IPS DF 19.7 (cell line): ENCODE results near the gene UNC13A.

Source experiments
- DNase-seq: peaks from one replicate; pipeline ENCODE4 v3.0.0-alpha.2; 2013; ENCODE audit warnings: low read depth, low spot score

UNC13A gene

DNA sequence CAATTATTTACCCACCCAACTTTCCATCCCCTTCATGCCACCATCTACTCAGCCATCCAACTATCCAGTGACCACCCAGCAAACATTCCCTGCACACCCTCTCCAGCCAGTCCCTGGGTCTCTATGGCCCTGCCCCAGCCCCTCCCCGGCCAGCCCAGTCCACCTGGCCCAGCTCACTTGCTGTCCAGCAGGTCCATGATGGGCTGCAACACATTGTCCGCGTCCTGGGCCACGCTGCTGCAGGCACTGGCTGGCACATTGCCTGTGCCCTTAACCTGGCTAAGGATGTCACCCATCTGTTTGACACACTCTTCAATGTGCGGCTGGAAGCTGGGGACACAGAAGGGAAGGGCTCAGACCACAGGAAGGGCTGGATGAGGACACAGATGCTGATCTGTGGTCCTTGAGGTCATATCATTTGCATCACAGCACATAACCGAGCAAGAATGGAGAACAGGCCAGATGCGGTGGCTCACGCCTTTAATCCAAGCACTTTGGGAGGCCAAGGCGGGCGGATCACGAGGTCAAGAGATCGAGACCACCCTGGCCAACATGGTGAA is 61.6 kb downstream of the UNC13A start:
- DNase-seq: no peak

DNA sequence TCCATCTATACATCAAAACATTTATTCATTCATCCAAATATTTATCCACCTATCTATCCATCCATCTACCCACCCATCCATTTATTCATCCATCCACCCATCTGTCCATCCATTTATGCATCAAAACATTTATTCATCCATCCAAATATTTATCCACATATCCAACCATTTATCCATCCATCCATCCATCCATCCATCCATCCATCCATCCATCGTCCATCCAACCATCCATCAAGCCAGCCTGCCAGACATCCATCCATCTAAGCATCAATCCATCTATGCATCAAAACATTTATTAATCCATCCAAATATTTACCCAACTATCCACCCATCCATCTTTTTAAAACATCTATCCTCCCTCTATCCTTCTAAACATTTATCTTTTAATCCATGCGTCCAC is 62.2 kb downstream of the UNC13A start:
- DNase-seq: no peak

DNA sequence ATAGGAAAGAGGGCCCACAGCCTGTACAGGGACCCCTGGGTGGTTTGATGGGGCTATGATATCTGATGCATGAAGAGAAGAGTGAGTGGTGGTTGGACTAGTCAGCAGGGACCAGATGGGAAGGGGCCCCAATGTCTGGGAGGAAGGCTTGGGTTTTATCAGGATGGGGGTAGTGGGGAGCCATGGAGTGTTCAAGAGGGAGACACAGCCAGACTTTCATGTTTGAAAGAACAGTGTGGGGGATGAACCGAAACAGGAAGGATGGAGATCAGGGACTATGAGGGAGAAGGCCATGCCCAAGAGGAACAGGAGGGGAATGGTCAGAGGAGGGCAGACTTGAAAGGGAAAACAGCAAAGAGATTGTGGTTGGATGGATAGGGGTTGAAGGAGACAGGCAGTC is 63.1 kb downstream of the UNC13A start:
- no peak for DNase-seq

DNA sequence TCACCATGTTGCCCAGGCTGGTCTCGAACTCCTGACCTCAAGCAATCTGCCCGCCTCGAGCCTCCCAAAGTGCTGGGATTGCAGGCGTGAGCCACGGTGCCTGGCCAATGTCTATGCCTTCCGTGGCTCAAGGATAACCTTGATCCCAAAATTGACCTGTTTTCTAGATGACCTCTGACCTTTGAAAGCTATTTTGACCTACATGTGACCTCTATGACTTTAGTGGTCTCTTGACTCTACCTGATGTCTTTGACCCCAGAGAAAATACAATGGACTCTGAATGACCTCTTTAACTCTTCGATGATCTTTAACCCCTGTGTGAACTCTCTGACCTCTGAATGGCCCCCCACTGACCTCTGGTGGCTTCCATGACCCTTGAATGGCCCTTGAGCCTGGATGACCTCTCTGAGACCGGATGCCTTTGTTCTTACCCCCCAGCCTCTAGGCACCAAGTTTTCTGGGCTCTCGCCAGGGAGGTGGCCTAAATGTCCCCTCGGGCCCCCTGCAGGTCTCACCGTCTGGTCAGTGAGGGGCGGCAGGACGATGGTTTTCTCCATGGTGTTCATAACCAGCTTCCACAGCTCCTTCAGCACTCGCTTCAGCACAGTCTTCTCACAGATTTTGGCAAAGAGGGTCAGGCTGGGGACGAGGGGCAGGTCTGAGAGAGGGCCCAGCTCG is 63.7 kb downstream of the UNC13A start:
- DNase-seq: no peak

DNA sequence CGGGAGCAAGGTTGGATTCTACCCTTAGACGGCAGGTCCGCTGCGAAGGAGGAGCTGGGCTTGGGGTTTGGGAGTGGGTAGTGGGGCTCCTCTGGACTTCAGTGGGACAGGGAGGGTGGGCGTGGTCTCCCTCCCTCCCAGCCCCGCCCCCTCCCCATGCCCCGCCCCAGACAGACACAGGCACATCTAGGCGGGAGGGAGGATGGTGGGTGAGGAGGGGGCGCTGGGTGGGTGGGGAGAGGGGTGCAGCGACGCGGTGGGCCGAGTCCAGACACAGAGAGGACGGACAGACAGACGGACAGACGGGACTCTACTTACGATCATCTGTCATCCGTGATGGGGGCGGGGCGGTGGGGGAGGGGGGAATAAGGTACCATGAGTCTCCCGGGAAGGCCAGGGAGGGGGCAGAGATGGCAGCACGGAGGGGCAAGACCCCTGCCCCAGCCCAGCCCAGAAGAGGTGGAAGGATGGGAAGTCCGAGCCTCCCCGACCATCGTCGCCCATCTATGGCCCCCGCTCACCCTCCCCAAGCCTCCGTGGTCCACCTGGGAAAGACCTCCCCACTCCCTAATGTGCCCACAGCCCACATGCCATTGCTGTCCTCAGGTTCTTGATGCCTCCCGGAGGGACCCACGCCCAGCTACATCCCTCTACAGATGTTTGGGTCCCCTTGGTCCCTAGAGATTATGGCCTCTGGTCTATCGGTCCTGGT is 64.8 kb downstream of the UNC13A start:
- no peak for DNase-seq

DNA sequence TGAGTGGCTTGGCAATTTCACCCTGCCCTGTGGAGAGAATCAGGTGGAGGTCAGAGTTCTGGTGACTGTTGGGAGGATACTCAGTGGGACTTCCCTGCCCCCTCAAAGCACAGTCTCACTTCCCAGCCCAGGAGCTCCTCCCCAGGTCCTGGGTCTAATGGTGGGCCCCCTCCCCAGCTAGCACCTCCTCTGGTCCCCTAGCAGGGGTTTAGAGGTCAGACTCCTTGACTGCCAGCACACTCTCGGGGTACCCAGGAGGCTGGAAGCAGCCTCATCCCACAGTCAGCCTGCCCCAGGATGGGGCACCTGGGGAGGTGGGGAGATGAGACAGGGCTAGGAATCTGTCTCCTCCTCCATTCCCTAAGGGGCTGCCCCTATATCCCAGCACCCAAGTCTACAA is 67.5 kb downstream of the UNC13A start:
- DNase-seq: no peak

DNA sequence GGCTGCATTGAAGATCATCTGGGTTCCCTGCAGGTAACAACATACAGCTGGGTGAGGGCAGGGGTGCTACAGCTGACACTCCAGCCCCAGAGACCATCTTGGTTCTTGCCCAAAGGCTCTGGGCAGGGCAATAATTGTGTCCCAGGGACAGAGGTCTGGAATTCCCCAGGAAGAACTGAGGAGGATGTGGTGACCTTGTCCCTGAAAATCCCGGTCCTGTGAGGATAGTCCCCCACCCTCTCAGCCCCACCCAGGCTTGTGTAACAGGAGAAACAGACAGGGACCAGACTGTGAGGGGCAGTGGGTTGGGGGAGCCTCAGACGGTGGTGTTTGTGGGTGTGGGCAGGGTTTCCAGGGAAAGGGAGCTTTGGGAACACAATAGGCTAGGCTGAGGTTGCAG is 69.2 kb downstream of the UNC13A start:
- DNase-seq: no peak

DNA sequence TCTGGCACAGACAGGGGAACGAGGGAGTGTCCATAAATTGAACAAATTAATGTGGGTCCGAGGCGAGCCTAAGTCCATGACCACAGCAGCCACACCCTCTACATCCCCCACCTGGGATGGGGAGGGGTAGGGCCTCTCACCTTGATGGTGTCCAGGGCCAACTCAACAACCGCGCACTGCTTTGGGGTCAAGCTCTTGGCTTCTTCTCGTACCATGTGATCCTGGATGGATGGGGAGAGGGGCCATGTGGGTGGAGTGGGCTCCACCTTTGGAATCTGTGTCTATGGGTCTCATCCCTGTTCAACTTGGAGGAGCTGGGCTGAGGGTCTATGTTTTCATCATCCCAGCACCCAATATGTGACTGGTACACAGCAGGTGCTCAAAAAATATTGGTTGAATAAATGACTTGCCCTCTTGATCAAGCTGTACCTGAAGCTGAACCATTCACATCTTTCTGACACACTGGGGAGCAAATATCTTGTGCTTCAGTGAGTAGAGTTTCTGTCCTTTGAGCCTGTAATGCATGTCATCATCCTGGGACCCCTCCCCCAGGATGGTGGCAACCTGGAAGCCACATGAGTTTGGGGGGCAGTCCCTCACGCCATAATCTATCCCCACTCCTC is 69.8 kb downstream of the UNC13A start:
- no peak for DNase-seq

DNA sequence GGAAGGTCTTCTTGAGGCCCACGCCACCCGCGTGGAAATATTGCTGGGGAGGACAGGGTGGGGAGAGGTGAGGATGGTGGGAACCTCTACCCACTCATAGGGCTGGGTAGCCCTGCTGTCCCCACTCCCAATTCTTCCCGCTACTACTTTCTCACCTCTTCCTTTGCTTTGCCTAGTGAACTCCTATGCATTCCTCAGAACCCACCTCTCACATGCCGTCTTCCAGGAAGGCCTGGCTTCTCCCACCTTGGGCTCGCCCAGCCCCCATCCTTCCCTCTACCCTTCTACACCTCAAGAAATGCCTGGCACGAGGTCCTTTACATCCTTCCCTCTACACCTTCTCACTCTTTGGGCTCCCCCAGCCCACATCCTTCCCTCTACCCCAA is 70.4 kb downstream of the UNC13A start:
- no peak for DNase-seq

DNA sequence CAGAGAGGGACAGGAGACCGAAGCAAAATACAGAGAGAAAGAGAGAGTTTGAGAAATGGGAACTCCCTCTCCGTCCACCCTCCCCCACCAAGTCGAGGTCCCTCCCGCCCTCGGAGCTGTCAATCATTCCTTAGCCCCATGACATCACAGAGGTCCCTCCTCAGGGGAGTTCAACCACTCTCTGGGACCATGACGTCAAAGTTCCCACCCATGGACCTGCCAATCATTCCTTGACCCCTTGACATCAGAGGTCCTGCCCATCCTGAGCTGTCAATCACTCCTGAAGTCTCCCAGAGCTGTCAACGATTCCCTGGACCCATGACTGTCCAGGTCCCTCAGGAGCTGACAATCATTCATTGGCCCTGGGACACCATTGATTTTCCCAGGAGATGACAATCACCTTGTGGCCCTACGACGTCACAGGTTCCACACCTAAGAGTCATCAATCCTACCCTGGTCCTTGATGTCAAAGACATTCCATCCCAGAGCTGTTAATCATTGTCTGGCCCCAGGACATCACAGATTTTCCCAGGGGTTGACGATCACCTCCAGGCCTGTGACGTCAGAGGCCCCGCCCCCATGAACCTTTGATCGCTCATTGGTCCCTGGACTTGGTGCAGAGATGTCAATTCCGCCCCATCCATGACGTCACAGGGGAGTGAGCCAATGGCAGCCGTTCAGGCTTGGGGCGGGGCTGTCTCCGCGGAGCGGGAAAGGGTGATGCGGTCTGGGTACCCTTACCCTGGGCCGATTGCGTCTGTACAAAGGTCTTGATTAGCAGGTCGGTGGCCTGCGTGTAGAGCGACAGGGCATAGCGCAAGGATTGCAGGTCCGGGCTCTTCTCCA is 71.0 kb downstream of the UNC13A start:
- peak; percentile 54 for DNase-seq

DNA sequence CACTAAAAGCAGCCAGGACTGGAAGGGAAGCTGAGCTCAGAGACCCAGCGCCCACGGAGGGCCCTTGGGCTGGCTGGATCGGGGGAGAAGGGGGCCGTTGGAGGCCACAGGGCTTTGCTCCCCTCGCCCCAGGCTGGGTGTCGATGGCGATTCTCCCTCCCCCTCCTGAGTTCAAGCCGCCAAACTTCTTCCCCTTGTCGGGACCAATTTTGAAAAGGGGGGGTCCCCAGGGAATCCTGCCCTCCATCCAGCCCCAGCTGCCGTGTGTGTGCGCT is 71.5 kb downstream of the UNC13A start:
- no peak for DNase-seq

DNA sequence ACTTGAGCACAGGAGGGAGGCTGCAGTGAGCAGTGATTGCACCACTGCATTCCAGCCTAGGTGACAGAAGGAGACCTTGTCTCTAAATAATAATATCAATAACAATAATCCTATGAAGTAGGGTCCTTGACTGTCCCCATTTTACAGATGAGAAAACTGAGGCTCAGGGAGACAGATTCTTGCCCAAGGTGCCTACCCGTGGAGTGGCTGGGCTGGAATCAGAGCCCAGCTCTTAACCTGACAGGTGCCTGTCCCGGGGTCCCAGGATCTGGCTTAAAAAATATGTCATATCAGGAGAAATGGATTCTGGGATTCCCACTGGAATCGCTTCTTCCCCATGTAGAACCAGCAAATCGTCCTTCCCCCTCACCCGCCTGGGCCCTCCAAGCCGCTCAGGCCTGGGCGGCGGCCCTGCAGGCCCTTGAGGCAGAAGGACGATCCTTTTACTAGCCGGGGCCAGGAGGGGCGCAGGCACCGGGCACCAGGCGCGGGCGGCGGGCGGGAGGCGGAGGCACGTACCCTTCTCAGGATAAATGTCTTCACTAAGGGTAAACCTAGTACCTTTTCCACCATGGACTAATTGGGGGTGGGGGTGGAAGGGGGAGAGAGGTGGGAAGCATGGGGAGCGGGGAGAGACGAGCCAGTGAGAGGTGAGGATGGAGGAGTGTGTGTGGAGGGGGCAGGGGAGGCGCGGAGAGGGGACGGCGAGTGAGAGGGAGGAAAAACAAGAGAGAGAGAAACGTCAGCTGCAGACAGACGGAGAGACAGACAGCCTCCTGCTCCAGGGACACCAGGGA is 72.1 kb downstream of the UNC13A start:
- DNase-seq: no peak

DNA sequence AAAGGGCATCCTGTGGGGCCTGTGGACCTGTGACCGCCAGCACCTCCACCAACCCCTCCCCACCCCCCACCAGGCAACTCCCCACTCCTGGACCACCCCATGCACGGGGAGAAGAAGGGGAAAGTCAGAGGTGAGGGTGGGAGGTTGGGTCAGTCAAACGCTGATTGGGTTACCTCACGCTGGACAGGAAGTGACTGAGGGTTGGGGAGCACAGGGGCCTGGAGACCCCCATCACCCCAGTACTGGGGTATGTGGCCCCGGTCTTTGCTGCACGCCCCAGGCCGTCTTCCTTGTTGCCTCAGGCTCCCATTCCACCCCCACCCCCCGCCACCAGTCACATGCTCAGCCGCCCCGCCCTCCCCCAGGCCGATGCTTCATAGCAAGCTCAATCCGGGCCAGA is 73.7 kb downstream of the UNC13A start:
- DNase-seq: no peak

DNA sequence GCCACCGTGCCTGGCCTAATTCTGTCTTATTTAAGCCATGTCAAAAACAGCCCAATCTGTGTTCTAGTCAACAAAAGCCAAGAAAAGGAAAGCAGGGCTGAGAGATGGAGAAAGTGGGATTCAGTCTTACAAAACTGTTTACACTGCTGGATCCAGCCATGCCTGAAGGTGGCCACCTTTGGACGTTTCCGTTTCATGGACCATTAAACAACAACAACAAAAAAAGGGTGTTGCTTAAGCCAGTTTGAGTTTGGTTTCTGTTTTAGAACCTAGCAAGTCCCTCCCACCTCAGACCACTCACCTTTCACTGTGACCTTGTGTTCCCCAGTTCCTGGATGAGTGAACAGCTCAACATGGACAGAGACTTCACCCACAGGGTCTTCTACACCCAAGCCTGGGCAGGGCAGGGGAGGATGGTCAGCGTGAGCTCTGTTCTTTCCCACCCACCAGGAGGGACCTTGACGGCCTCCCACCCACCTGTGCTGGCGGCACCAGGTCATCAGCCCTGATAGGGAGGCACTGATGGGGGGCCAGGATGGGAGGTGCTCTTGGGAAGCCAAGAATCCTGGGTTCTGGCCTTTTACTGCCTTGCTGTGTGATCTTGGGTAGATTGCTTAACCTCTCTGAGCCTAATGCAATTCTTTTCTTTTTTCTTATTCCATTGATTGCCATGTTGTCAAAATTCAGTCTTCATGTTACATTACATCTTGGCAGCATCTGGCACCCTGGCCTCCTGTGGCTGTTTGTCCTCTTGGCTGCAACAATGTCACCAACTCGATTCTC is 76.5 kb downstream of the UNC13A start:
- DNase-seq: no peak

DNA sequence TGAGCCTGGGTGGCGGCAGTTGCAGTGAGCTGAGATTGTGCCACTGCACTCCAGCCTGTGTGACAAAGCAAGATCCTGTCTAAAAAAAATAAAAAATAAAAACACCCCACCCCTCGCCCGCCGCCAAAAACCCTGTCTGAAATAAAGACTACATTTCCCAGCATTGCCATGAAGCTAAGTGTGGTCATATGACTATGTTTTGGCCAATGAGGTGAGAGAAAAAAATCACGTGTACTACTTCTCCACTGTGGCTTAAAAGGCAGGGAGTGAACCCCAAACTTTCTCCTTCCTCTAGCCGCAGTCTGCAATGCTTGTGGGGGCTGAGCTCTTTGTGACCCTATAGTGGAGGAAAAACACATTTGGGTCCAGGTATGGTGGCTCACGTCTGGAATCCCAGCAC is 77.8 kb downstream of the UNC13A start:
- DNase-seq: no peak

DNA sequence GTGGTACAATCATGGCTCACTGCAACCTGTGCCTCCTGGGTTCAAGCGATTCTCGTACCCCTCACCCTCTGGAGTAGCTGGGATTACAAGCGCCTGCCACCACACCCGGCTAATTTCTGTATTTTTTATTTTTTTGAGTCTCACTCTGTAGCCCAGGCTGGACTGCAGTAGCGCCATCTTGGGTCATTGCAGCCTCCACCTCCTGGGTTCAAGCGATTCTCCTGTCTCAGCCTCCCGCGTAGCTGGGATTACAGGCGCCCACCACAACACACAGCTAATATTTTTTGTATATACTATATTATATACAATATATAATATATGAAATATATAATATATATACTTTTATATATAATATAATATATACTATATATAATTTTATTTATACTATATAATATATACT is 80.2 kb downstream of the UNC13A start:
- no peak for DNase-seq

DNA sequence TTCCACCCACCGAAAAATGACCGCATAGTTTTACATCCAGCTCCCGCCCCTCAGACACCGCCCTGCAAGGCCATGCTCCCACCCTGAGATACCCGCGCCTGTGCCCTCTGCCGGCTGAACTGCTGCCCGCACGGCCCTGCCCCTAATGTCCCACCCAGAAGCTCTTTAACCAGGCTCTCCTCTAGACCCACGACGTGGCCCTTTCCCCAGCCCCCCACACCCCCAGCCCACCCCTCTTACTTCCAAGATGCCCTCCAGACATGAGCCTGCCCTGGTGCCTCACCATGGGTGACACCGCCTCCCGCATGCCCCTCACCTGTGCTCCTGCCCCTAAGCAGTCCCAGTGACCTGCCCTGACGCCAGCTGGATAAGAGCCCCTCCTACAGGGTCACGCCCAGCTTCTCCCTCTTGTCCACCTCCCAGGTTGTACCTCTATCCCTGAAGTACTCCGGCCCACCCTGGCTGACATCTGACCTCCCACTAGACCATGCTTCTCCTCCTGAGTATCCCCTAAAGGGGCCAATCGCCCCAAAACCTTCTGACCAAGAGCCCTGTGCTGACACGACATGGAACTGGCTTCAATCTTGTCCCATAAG is 81.5 kb downstream of the UNC13A start:
- no peak for DNase-seq

DNA sequence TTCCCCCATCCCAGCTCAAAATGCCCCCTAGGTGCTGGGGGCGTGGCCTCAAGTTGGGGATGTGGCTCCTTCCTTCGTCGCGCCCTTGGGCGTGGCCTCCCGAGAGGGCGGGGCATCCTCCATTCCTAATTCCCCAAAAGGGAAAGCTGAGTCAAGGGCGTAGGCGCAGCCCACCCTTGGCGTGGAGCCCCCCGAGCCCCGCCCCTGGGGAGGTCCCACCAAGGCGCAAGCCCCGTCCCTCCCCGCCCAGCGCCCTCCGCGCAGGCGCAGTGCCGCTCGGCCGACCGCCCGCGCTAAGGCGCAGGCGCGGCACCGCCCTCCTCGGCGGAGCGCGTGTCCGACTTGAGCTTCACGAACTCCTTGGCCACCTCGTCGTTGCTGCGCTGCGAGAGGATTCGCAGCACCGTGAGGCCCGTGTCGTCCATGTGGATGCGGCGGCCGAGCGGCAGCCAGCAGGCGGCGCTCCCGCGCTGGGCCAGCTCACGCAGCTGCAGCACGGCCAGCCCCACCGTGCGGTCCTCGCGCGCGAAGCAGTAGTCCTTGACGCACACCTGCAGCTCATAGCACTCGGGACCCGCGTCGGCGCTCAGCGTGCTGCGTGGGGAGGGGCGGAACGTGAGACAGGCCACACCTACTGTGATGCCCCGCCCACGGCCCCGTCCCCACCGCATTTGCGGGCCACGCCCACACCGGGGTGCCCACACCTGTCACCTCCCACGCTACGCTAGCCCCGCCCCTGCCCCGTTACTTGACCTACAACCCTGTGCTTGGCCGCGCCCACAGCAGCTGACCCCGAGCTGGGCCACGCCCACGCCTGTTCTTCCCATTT is 82.2 kb downstream of the UNC13A start:
- DNase-seq: peak; percentile 78

DNA sequence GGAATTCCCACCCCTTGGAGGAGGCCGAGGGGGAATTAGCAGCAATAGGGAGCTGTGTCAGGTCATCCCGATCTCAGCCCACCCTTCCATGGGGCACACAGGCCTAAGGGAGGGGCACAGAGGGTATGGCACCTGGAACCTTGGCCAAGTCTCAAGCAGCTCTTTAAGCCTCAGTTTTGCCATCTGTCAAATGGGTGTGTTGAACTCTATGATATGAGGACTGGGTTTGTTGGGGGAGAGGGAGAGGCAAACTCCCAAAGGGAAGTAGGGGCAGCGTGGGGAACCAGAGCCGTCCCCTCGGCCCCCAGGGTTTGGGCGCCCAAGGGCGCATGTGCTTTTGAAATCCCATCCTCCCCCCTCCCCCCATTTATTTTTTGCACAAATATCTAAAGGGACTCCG is 83.0 kb downstream of the UNC13A start:
- DNase-seq: no peak
